ENCODE data around the gene IPO9.

- TF ChIP-seq CTCF (IDR thresholded peaks at IDR 0.05) (no peak), POLR2A (IDR thresholded peaks at IDR 0.05) (no peak), POLR2AphosphoS5 (IDR thresholded peaks at IDR 0.05; ENCODE audit: insufficient read depth in 1 of 2, low read depth in 1 of 2) (no peak)
Observed at GRCh38 chr1:201783572-201783971, 45.4 kb upstream of the IPO9 start.
